CD4-positive, alpha-beta T cell treated with Interleukin-15 for 1 hour (primary cell): ENCODE data around the gene DSTYK.
A peak's percentile ranks its signal among the peaks of the same experiment; 100 is the strongest.
"Not testable (repeated sequence)": the region's sequence is repeated elsewhere in the genome, so short reads cannot be mapped to it uniquely, and the experiment has no call there.

Experiments used
- DNase-seq: peaks from one replicate; pipeline ENCODE4 v3.0.0-alpha.2; 2020

Gene DSTYK

DNA sequence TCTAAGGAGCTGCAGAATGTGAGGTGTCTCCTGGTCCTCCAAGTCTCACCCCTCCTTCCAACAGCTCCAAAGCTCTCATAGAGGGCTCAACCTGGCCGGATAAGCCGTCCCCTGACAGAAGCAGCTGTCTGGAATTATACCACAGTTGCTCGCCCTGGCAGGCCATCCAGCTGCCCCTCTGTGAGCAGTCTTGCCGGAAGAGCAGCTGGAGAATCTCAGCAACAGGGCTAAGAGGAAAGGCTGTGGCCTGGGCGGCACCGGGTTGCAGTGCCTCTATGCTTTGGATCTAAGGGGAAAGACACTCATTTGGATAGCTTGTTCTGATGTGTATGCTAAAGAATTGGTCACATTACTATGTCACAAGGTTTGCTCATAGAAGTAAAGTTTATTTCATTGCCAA lies 28.6 kb upstream of the DSTYK start:
- no peak for DNase-seq

DNA sequence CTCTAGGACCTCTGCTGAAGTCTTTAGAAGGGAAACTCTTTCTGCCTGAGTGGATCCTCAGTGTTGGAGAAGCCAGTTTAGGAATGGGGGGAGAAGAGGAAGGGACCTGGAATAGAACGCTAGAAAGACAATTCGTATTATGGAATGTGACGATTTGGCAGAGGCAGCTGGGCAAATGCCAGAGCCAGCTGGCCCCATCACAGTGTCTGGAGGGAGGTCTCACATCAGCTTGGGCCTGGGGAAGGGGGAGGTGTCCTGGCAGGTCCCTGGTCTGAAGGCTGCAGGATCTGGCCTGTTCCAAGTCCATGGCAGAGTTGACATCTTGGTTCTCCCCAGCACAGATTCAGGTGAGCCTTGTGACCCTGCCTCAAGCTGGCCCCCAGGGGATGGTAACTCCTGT lies 27.6 kb upstream of the DSTYK start:
- DNase-seq: no peak

DNA sequence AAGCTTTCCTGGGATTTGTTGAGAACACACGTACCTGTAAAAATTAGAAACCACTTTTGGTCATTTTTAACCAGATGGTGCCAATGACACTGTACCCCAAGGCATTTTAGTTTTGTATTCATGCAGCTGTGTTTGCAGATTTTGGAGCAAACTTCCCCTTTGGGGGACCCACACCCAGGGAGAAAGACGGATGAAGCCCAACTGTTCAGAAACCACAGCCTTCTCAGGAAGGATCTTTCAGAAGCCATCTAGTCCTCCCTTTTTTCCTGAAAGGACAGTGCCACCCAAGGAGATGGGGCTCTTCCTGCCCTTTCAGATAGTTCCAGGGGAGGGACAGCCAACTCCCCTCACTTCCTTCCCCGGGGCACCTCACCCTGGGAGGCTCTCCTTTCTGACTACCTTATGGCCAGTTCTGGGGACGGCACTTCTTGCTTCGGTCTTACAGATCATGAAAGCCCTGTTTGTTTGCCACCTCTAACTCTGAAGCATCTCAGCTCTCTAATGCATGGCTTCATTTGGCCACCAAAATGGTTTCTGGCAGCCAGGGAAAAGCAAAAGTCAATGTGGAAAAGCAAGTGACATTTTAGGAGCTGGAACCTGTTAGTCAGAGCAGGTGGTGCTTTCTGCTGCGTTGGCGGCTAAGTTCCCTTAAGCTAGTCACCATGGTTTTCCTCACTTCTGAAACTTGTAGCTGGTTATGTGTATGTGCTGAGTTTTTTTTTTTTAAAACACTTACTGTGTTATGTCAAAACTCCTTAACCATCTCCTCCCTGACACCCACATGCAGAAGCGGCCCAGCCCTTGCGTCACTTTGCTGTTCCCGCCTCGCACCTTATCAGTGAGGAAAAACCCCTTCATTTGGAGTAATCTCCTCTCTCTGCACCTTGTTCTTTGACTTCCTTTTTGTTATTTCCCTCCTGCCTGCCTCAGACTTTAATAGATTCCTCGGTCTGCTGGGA lies 26.3 kb upstream of the DSTYK start:
- no peak for DNase-seq

DNA sequence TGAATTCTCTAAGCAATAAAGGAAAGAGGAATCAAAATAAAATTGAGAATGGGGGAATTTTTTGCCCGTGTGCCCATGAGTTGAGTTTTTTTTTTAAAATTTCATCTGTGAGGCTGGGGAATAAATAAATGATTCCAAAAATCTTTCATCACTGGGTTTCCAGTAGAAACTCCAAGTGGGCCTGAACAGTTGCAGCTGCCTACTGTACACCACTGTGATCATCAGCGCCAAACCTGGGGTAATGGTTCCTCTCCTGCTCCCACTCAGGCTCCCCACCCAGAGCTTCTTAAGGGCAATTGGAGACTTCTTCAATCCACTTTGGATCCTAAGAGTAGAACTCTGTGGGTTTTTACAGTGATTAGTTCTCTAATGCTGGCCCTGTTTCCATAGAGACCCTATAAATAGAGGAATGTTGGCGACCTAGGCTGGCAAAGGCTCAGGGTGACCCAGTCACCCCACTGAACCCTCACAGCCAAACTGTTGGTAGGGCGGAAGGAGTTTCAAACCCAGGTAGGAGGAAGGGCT lies 25.5 kb upstream of the DSTYK start:
- no peak for DNase-seq

DNA sequence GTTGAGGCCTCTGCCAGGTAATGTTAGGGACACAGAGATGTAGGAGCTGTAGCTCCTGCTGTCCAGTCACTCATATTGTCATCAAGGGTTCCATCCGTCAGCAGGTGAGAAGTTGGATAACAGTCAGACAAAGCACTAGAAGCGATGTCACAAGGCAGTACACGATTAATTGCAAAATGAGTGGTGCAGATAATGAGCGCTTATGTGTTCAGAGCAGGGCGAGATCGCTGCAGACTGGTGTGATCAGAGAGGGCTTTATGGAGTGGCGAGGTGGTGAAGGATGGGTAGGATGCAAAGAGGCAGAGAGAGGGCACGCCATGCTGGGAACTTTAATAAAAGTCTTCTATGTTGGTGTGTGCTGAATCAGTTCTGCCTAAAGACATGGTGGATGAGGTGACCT lies 25.0 kb upstream of the DSTYK start:
- DNase-seq: no peak

DNA sequence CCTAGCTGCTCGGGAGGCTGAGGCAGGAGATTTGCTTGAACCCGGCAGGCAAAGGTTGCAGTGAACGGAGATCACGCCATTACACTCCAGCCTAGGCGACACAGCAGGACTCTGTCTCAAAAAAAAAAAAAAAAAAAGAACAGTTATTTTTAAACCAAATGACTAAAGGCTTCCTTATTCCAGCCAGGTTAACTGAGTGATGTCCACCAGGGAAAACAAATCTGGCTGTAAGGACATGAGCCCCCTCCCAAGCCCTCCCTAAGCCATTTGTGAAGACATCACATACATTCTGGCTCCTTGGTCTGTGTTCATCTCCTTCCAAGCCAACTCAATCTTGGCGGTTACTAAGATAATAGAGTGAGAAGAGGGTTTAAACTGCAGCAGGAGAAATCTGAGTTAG lies 24.4 kb upstream of the DSTYK start:
- DNase-seq: no peak

DNA sequence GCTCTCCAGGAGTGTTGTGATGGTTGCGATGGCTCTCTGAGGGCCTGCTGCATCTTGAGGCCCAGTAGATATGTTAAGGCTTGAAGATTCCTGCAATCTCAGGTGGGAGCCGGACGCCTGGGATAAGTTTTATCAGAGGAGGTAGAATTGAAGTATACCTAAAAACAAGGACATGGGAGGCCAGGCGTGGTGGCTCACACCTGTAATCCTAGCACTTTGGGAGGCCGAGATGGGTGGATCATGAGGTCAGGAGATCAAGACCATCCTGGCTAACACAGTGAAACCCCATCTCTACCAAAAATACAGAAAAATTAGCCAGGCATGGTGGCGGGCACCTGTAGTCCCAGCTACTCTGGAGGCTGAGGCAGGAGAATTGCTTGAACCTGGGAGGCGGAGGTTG lies 22.5 kb upstream of the DSTYK start:
- DNase-seq: not testable (repeated sequence)

DNA sequence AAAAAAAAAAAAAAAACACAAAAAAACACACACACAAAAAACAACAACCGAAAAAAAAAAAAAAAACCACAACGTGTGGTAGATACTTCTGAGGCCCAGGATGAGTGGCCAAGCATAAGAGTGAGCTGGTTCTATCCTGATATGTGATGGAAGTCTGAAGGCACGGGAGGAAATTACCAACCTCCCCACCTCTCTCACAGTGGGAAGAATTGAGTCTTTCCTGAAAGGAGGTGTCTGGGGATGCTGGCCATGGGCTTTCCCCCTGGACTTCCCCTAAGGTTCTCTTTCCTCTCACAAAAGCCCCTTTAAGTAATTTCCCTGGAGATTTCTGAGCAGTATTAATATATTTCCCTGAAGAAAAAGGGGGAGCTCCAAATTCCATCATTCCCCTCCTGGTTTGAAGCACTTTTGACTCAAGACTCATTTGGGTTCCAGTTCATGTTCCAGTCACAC lies 21.5 kb upstream of the DSTYK start:
- no peak for DNase-seq

DNA sequence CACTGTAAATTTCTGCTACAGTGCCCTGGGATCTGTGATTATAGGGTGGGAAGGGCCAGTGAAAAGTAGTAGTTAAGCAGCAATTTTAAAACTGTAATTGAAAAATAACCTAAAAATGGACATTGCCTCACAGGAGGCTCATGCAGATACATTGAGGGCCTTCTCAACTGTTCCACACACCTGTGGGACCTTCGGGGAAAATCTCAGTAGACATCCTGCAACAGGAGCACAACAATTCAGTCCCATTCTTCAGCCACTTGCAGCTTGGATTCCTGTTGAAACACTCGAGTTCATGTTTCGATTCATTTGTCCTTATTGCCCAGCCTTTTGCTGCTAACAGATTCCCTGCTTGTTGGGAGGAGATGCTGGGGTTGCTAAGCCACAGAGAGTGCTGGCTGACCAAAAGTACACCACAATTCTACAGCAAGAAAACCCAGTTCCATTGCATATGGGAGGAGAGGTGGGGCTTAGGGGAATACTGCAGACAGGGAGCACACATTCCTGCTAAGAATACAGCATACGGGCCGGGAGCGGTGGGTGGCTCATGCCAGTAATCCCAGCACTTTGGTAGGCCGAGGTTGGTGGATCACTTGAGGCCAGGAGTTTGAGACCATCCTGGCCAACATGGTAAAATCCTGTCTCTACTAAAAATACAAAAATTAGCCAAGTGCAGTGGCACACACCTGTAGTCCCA lies 20.8 kb upstream of the DSTYK start:
- DNase-seq: no peak

DNA sequence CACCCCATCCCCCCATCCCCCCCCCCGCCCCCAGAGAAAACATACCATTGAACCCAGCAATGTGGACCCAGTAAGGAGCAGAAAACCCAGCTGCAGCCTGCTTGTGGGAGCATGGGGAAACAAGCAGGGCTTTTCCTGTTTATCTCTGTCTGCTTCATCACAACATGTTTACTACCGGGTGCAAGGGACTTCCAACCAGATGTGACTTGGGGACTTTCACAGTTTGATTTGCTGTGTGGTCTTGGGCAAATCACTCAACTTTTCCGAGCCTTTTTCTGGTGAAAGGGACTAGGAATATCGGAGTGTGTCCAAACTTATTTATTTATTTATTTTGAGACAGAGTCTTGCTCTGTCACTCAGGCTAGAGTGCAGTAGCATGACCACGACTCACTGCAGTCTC lies 19.5 kb upstream of the DSTYK start:
- DNase-seq: no peak

DNA sequence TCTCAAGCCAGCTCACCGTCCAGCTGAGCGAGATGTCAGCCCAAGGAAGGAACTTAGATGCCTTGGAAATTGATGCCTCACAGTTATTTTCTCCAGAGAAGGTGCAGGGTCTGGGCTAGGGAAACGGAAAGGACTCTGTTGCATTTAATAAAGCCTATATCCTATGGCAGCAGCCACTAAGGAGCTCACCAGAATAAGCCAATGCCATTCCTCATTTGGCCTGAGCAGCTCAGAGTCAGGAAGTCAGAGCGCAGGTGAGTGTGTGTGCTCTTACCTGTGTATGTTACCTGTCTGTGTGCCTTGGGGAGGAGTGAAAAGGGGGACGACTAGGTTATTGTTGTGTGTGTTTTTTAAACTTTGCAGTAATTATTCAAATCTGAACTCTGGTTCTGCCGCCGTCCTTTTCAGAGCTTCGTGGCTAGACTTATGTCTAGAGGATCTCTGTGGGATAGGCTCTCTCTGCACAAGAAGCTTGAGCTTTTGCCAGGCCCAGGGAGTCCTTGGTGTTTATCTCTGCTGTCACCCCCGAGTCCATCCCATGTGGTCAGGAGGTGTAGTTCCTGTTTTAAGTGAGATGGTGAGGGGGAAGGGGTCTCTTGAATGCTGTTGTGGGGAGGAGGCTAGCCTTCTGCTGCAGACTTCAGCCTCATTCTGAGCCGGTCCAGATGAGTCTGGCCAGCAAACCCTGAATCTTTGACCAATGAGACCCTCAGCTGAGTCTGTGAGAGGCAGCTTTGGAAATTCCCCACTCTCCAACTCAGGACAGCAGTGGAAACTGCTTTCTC lies 18.6 kb upstream of the DSTYK start:
- no peak for DNase-seq

DNA sequence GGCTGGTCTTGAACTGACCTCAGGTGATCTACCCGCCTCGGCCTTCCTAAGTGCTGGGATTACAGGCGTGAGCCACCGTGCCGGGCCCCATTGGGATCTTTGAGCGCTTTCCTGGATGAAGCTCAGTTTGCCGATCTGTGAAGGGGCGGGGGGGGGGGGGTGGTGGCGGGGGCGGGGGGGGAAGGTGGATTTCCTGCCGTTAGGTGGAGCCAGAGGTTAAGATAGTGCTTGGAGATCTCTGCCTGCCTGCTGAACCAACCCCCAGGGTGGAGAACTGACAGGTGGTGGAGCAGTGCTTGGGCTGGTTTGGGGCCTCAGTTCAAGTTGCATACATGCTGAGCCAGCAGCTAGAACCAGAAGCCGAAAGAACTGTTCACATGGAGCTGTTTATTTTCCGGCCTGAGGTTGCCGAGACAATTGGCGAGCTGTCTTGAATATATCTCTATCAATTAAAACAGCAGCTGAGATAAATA lies 17.9 kb upstream of the DSTYK start:
- DNase-seq: peak; percentile 74

DNA sequence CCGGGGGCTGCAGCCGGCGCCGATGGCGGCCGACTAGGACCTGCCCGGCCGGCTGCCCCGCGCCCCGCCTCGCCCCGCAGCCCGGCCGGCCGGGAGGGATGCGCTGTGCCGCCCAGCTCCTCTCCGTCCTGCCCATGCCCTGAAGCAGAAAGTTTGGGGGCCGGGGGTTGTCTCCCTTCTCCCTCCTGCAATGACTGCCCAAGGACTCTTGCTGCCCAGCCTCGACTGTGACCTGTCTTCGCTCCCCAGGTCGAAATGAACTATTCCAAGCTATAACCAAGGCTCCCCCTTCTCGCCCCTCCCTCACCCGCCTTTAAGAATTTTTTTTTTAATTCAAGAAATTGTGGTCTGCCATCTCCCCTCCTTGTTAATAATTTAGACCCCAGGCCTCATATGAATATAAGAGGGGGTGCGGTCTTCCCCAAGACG lies 16.6 kb upstream of the DSTYK start:
- no peak for DNase-seq

DNA sequence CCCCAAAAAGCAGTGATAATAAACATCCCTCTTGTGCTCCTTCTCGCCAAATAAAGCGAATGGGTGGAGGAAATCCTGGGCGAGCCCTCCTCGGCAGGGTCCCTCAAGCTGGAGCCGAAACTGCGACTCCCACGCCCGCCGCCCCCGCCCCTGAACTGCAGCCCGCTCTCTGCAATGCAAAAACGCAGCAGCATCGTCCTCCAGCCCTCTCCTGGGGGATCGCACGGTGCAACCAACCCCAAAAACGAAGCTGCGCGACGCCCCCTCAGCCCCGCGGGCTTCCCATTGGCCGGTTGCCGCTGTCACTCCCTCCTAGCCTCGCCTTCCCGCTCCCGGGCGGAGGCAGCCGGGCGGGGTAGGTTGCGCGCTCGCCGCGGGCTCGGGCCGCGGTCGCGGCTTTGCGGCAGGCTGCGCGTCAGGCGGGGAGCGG lies 16.1 kb upstream of the DSTYK start, which contains the start of gene TMCC2:
TSS of gene TMCC2 (plus strand) at position 363 of the 430 bp plus-strand sequence. CDS start 619 bp downstream, outside the sequence.
- DNase-seq: peak; percentile 81

DNA sequence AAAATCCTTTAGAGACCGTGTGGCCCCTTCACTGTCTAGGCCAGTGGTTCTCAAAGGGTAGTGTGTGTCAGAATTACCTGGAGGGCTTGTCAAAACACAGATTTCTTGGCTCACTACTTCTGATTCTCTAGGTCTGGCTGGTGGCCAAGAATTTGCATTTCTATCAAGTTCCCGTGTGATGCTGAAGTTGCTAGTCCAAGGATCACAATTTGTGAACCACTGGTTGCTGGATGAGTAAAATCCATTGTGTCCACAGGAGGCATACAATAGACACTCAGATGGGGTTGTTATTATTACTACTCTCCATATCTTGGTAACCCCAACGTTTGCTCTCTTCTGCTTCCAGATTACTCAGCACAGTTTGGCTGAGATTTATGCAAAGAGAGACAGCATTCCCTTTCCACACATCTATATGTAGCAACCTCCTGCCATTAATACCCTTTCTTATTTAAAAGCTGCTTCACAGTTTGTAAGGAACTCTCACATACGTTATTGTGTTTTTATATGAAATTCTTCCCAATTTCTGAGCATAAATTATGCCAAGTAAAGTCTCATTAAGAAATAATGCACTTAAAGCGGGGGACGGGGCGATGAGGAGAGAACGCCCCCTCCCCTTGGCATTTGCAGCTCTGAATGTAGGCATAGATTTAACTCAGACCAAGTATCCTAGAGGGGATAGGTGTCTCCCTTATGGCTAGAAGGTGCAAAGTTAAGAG lies 15.5 kb upstream of the DSTYK start:
- no peak for DNase-seq

DNA sequence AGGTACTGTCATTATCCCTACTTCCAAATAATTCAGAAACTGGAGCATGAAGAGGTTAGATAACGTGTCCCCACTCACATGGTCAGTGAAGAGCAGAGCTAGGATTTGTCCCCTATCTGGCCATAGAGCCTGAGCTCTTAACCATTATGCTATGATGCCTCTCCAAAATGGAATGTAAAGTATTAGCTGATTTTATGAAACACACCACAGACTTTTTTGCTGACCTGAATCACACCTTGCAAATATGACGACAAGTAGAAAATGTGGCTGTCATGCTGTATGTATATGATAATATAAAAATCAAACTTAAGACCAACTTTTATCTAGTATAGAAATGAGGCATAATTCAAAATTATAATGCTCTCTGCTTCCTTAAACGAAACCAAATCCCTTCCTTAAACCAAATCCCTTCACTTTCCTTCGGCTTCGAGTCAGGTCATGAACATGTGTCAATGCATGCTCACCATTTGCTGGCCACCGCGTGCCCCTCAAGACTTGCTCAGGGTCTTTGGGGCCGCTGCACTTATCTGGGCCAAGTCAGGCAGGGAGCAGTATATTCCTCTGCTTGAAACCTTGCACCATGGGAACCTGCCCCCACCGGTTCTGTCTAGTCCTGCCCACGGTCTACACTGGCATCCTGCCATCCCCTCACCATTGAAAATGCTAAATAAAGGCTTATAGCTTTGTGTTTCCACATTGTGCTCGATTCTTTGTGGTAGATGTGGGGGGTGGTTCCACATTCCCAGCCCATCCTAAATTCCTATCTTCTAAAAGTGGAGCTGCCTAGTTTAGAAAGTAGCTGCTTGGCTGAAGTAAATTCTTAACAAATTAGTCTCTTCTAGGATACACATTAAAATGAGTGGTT lies 14.6 kb upstream of the DSTYK start:
- DNase-seq: no peak

DNA sequence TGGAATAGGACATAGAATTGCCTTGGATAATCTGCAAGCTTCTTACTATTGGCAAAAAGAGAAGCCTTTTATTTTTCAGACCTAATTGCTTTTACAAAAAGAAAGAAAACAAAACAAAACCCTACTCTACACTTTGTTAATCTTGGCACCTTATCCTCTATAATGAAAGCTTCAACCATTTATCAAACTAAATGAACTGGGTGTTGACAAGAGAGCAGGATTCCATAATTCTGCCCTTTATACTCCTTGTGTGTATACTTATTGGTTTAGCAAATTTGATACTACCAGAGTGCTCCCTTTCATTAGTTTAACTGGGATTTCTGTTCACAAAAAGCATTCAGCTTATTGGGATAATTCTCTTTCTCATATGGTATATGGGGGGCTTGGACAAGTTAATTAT lies 13.2 kb upstream of the DSTYK start:
- DNase-seq: no peak

DNA sequence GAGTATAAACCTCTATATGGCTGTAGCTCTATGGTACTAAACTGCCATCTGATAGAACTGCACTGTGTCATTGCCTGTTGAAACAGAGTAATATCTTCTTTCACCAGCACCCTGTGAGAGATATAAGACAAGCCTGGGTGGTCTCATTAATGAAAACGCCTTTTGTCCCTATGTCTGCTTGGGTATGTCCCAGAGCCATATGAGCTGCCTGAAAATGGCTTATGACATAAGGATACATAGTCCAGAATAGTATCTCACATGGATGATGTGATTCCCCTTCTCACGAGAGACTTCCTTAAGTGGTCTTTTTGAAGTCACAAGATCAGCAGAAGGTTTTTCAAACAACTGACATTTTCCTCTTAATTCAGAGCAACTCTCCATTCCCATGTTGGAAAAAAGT lies 8.9 kb upstream of the DSTYK start:
- DNase-seq: no peak

DNA sequence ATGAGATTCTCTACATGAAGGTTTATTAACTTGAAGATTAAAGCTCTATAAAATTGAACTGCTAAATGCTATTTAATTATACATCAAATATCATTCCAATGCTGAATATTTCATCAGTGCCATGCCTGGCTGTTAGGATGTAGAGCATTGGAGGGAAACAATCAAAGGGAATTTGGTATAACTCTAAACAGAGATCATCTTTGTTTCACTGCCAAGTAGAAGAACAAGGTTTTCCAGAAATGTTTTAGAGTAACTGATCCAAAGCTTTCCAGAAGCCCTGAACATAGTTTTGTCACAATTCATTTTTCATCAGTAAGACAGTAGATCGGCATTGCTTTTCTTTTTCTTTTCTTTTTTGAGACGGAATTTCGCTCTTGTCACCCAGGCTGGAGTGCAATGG lies 5.9 kb upstream of the DSTYK start:
- no peak for DNase-seq

DNA sequence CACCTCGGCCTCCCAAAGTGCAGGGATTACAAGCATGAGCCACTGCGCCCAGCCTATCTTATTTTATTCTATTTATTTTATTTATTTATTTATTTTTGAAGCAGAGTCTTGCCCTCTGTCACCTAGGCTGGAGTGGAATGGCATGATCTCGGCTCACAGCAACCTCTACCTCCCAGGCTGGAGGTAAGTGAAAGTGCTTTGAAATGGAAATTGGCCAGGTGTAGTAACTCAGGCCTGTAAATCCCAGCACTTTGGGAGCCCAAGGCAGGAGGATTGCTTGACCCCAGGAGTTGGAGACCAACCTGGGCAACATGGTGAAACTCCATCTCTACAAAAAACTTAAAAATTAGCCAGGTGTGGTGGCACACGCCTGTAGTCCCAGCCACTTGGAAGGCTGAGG lies 5.1 kb upstream of the DSTYK start:
- no peak for DNase-seq

DNA sequence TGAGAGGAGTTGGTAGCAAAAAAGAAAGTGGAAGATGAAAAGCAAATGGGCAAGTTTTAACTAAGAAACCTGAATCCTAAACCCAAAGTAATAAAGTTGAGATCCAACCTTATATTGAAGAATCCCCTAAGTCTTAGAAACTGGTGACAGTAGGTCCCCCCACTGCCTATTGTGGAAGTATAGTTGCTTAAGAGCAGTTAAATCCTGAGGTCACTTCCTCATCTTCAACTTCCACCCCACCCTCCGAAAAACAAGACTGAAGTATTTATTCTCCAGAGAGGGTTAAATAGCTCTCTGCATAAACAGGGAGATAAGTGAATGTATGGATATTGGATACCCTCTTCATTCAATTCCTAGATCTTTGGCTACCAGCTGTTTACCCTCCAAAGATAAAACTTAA lies 3.3 kb upstream of the DSTYK start:
- no peak for DNase-seq
